HTR-8/SVneo (cell line): ENCODE measurements around the gene DPYSL4.

Source experiments
- DNase-seq: peaks from one replicate; pipeline ENCODE4 v3.0.0; 2011; ENCODE audit warnings: low spot score, mixed read lengths; ENCODE audit not compliant: insufficient read length
- FAIRE-seq: peaks from 2 replicates; lab custom pipeline; 2011; peaks lifted over from hg19 to GRCh38; lab: Jason Lieb, UNC

DPYSL4 gene

GRCh38 chr10:132175907-132176581, 10.7 kb upstream of the DPYSL4 start:
- DNase-seq (no peak), FAIRE-seq (no peak)

GRCh38 chr10:132176623-132177500, 9.9 kb upstream of the DPYSL4 start:
- FAIRE-seq (no peak), DNase-seq (no peak)

- DNase-seq (no peak), FAIRE-seq (no peak)
These were observed 8.7 kb upstream of the DPYSL4 start for GRCh38 chr10:132178046-132178445.

GRCh38 chr10:132178672-132179545, 7.8 kb upstream of the DPYSL4 start:
- DNase-seq, result no peak
- FAIRE-seq, result no peak

- no peak for DNase-seq
- no peak for FAIRE-seq
These were observed 7.0 kb upstream of the DPYSL4 start for GRCh38 chr10:132179551-132180392.

GRCh38 chr10:132180736-132181135, 6.0 kb upstream of the DPYSL4 start:
- DNase-seq, result no peak
- no peak for FAIRE-seq

GRCh38 chr10:132181691-132182425, 4.9 kb upstream of the DPYSL4 start:
- no peak for DNase-seq
- FAIRE-seq, result no peak

GRCh38 chr10:132182591-132182990, 4.2 kb upstream of the DPYSL4 start:
- no peak for FAIRE-seq

GRCh38 chr10:132183046-132183445, 3.7 kb upstream of the DPYSL4 start:
- DNase-seq (no peak), FAIRE-seq (no peak)

More at GRCh38 chr10:132182591-132182990, 4.2 kb upstream of the DPYSL4 start:
- no peak for DNase-seq

- FAIRE-seq (no peak), DNase-seq (no peak)
These were observed 1.7 kb upstream of the DPYSL4 start for GRCh38 chr10:132184816-132185593.

GRCh38 chr10:132185601-132186487, 904 bp upstream of the DPYSL4 start:
- no peak for FAIRE-seq
- no peak for DNase-seq

- FAIRE-seq (no peak), DNase-seq (no peak)
These were observed 836 bp downstream of the DPYSL4 start for GRCh38 chr10:132187430-132188138.

GRCh38 chr10:132188331-132188730, 1.6 kb downstream of the DPYSL4 start:
- DNase-seq (no peak), FAIRE-seq (no peak)

GRCh38 chr10:132189016-132189415, 2.3 kb downstream of the DPYSL4 start:
- no peak for FAIRE-seq
- DNase-seq, result no peak

GRCh38 chr10:132189810-132190422, 3.2 kb downstream of the DPYSL4 start:
- no peak for DNase-seq
- FAIRE-seq, result no peak
